HG03378 (cell line): ENCODE data around the gene PLEKHH3.

Source experiments
- ATAC-seq: cut with Tn5 transposase; IDR thresholded peaks from one replicate; pipeline ENCODE4 v1.9.1; 2021; ENCODE audit warnings: mild to moderate bottlenecking, moderate library complexity; ENCODE audit not compliant: unreplicated experiment

Gene PLEKHH3, protein sequence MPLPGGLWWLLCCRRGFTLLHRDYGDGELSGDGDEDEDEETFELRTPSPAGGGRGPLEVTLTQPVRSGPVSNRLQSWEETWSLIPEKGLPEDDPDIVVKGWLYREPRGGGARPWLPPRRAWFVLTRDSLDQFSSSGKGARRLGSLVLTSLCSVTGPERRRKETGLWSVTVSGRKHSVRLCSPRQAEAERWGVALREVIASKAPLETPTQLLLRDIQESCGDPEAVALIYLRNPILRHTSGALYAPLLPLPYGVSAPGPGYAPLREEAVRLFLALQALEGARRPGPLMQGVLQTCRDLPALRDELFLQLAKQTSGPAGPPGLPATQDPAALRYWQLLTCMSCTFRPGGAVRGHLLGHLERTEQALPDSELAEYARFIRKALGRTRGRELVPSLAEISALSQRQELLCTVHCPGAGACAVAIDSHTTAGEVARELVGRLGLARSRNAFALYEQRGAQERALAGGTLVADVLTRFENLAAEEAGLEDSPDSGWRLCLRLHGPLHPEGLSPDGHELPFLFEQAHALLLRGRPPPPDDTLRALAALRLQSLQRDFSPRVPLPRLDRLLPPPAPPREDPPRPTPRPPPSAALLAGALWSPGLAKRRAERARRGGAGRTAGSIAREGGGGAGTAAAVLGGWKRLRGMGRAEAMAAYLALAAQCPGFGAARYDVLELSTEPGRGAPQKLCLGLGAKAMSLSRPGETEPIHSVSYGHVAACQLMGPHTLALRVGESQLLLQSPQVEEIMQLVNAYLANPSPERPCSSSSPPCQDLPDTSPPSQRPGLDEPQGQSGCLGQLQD

DNA sequence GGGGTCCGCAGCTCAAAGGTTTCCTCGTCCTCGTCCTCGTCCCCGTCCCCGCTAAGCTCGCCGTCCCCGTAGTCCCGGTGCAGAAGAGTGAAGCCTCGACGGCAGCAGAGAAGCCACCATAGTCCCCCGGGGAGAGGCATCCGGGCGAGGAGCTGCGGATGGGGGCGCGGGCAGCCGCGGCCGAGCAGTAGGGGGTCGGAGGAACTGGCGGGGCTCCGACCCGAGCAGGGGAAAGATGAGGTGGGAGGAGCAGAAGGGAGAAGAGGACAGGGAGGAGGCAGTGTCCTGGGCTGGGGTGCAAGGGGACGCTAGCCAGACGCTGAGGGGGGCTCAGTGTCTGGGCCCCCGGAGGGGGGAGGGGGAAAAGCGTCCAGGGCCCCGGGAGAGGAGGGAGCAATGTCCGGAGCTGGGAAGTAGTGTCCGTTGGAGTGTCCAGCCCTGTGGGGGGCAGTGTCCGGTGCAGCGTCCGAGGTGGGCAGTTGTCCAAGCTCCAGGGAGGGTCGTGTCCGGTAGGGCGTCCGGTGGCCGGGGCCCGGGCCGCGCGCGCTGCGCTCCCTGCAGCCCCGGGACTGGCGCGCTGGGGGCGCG, at the start of gene PLEKHH3:
PLEKHH3 (minus strand) TSS at position 571 of the 588 bp plus-strand sequence; CDS start at position 140, 431 bp downstream.
- ATAC-seq = no peak

DNA sequence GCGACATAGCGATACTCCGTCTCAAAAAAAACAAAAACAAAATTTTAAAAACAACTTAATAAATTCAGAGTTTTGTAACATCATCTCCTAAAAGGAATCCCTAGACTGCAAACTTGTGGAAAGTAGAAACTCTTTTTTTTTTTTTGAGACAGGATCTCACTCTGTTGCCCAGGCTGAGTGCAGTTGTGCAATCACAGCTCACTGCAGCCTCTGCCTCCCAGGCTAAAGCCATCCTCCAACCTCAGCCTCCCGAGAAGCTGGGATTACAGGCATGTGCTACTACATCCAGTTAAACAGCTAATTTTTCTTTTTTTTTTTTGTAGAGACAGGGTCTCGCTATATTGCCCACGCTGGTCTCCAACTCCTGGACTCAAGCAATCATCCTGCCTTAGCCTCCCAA, 48.3 kb upstream of the PLEKHH3 start:
- ATAC-seq = no peak

DNA sequence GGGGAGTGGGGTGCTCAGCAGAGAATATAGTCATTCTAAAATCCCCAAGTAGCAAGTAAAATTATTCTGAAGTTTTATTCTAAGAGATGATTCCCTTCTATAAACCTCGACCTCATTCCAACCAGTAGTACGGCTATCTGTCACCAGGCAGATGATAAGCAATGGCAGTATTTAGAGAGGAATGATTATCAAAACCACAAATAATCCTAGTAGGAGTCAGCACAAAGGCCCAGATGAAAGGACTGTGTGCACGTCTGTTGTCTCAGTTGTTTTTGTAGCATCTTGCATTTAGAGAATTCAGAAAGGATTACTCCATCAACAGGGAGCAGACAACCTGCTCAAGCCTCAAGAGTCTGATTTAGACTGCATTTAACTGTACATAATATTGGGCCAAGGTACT, 46.8 kb upstream of the PLEKHH3 start:
- ATAC-seq = no peak

DNA sequence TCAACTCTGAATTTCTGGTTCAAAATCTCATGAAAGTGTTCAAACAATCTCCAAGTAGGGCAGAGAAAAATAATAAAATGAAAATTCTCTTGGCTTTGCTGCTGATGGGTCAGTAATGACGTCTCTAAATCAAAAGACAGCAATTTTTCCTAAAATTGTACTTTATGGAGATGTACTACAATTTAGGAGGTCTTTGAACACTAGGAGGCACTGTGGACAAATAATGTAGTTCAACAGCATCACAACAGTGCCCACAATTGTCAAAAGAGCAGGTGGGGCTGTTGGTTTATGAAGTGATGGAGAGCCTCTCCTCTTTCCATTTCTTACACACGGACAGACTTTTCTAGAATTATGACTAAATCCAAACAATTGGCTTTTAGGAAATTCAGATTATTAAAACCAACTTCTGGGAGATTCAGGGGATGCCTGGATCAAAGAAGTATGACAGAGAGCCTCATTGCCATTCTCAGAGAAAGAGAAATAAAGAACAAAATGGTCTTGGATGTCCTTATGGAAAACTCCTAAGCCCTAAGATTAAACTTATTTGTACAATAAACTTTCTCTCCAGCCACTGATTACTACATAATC, 44.3 kb upstream of the PLEKHH3 start:
- no peak for ATAC-seq

DNA sequence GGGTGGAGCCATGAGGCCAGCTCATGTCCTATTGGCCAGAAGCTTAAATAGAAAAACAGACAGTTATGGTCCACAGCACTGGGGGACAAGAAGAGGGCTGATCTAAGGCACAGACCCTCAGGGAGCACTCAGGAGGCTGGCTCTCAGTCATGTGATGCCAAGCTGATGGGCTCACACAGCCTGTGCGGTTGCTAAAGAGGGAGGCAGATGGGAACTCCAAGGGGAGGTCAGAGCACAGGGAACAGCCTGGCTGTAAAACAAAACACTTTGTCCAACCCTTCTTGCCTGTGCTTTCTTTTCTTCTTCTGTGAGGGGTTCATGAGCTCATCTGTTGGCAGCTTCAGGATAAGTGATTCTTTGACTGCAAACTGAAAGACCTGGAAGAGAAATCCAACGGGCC, 32.8 kb upstream of the PLEKHH3 start:
- no peak for ATAC-seq

DNA sequence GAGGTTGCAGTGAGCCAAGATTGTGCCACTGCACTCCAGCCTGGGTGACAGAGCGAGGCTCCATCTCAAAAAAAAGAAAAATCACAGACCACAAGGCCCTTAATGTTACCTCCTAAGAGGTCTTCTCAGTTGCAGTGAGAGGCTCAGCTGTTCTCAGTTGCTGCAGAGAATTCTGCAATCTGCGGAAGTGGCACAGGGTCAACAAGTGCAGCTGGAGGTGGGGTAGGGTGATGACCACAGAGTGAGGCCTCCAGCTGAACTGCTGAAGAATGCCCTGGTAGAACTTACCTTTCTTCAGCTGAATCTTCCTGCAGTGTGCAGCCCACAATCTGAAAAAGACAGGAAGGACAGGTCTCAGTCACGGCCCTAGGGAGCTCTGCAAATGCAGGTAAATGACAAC, 31.8 kb upstream of the PLEKHH3 start:
- no peak for ATAC-seq

DNA sequence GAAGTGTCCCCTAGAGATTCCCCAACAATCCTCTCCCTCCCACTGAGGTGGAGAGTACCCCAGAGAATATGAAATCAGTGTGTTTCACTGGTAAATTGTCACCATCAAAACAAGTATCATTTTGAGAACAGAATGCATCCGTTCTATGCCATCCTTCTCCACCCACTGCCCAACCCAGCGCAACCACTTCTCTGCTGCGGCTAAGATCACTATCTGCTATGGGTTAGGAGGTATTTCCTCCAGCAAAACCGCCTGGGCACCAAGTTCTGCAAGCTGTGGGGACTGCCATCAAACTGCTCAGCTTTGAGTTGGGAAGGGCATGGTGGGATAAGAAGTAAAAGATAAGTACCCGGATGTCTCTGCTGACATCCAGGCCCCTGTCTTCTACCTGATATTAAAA, 29.9 kb upstream of the PLEKHH3 start:
- ATAC-seq = no peak

DNA sequence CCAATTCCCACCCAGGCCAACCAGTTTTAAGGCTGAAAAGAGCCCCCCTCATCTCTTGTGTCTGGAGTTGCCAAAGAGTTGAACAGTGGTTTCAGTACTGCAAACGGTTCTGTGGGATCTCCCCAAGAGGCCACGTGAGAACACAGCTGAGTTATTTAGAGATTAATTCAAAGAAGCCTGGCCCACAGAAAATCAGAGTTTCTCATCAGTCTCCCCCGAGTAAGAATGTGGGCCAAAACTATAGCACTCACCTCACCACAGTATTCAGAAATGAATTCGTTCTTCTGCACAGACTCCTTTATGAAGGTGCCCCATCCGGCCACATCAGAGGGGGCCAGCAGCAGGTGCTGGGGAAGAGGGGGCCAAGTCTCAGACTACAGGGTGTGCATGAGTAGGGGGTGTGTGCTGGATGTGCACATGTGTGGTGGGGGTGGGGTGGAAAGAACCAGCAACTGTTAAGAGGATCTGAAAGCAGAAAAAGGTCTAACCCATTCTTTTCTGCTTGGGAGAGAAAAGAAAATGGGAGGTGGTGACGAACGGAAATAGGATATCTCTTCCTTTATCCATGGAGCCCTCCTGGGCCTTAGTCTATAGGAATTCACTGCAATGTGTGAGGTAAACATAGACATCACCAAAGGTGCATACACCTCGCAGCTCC, 28.2 kb upstream of the PLEKHH3 start:
- ATAC-seq = peak; percentile 73

DNA sequence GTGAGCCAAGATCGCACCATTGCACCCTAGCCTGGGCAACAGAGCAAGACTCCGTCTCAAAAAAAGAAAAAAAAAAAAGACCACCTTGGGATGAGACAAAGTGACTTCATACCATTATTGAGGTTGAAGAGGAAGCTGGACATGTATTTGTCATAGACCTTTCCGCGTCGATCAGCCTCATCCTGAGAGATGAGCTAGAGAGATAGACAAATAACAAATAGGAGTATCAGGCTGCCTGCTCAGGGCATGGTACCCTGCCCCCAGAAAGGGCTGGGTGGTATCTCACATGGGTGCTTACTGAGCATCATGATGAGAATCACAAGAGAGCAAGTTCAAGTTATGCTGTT, 27.7 kb upstream of the PLEKHH3 start:
- ATAC-seq = peak; percentile 25

DNA sequence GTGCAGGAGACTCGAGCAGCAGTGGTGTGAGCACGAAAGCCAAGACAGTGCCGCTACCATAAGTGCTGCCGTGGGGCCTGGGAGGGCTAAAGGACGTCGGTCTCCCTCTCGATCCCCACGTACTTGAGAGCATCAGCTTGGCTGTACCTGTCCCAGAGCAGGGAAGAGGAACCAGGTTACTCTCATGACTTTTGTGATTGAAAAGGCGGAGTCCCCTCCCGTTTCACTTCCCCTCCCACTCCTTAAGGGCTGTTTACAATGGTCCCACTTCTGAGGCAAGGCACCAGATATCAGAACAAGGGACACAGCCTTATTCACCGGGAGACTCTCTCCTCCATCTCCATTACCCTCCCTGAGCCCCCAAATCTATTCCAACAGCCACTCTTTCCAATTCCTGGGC, 25.7 kb upstream of the PLEKHH3 start:
- ATAC-seq = no peak

DNA sequence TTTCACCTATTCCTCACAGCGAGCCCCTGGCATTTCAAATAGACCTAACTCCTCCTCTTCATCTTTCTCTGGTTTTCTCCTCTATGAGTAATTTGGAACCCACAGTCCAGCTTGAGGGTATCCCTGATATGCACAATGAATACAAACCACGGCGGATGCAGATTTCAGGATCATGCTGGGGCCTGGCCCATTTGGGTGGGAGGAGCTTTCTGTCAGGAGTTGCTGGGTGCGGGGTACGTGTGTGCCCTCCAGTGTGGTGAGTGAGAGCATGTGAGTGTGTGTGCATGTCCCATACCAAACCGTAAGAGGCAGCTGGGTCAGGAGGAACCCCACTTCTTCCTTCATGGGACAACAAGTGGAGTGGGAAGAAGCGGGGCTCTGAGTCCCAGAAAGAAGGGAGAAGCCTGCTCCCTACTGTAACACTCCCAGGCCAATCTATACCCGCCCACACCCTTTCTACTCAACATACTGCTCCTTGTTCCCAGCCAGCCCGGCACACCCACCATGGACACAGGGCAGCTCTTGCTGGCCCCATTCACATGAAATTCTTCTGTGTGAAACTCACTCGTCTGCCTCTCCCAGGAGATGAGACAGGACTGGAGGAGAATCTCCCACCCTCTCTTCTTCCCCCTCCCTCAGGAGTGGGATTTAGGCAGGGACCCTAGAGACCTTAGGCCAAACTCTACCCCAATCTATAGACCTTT, 23.9 kb upstream of the PLEKHH3 start:
- ATAC-seq = no peak

DNA sequence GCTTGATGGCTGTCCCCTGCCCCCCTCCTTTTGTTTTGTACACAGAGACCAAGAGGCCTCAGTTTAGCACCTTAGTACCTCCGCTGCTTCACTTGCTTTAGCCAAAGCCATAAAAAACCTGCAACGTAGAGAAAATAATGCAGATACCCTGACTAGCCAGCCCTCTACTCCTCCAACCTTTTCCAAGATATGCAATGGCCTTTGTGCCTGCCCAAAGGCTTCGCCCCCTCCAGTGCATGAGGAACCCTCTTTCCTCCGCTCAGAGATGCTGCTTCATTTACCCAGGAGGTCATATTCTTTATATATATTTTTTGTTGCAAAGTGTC, 22.6 kb upstream of the PLEKHH3 start:
- ATAC-seq = no peak

DNA sequence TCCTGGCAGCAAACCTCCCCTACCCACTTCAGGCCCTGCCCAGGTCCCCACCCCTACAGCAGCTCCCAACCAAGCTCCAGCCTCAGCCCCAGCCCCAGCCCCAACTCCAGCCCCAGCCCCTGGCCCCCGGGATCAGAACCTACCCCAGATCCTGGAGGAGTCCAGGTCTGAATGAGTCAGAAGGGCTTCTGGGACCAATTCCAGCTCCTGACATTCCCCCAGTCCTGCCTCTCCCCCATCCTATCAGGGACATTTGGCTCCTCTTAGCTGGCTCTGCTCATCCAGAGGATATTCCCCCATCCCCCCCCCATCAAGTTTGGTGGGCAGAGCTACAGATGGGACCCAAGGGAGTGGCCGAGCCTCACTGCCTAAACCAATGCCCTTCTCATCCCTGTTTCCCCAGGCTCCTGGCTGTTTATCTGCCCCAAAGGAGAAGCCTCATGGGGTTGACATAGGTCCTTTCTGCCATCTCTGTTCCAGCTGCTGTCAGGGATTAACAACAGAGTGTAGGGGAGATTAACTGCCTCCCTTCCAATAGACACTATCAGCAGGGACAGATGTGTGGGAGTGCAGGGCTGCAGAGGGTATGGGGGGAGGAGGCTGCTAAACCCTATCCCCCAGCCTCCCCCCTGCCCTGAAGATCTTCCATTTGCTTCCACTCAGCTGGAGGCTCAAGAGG, 22.1 kb upstream of the PLEKHH3 start:
- no peak for ATAC-seq

DNA sequence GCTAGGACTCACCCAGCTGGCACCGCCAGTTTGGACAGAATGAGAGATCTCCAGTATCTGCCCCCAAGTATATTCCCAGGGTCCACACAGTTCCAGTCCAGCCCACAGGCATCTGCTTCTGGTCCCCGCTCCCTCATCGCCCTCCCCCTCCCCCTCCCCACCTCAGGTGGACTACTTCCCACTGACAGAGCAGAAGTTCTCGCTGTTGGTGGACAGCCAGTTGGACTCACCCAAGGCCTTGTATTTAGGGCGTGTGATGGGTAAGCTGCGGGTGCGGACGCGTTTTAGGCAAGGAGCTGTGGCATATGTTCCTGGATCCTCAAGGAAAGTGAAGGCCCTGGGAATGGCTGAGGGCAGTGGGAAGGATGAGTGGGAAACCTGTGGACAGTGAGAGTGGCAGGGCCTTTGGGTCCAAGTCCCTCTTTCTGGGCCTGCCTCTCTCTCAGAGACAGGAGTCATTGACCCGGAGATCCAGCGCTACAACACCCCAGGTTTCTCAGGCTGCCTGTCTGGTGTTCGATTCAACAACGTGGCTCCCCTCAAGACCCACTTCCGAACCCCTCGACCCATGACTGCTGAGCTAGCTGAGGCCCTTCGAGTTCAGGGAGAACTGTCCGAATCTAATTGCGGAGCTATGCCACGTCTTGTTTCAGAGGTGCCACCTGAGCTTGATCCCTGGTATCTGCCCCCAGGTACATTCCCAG, 20.5 kb upstream of the PLEKHH3 start:
- no peak for ATAC-seq

DNA sequence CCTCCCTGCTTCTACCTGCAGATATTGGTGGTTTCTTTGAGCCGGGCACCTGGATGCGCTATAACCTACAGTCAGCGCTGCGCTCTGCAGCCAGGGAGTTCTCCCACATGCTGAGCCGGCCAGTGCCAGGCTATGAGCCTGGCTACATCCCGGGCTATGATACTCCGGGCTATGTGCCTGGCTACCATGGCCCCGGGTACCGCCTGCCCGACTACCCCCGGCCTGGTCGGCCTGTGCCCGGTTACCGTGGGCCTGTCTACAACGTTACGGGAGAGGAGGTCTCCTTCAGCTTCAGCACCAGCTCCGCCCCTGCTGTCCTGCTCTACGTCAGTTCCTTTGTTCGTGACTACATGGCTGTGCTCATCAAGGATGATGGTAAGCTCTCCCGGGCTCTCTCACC, 18.7 kb upstream of the PLEKHH3 start:
- no peak for ATAC-seq

DNA sequence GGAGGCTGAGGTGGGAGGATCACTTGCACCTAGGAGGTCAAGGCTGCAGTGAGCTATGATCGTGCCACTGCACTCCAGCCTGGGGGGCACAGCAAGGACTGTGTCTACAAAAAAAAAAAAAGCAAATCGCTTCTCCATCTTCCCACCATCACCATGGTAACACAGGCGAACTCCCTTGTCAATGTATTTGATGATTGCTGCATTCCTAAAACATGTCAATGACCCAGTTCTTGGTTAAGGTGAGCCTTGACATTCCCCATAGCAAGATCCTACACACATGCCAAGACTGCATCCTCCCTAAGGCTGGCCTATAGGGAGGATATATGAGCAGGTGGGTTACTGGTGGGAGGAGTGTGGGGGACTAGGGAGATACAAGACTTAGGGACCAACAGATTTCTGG, 17.7 kb upstream of the PLEKHH3 start:
- ATAC-seq = no peak

DNA sequence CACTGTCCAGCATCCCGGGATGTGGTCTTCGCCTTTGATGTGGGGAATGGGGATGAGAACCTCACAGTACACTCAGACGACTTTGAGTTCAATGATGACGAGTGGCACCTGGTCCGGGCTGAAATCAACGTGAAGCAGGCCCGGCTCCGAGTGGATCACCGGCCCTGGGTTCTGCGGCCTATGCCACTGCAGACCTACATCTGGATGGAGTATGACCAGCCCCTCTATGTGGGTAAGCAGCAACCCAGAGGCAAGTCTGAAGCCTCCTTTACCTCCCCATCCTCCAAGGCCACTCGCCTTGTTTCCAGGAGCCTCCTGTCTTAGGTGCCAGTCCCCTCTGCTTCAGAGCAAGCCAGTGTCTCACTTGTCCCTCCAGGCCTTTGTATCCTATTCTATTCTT, 15.7 kb upstream of the PLEKHH3 start:
- ATAC-seq = no peak

DNA sequence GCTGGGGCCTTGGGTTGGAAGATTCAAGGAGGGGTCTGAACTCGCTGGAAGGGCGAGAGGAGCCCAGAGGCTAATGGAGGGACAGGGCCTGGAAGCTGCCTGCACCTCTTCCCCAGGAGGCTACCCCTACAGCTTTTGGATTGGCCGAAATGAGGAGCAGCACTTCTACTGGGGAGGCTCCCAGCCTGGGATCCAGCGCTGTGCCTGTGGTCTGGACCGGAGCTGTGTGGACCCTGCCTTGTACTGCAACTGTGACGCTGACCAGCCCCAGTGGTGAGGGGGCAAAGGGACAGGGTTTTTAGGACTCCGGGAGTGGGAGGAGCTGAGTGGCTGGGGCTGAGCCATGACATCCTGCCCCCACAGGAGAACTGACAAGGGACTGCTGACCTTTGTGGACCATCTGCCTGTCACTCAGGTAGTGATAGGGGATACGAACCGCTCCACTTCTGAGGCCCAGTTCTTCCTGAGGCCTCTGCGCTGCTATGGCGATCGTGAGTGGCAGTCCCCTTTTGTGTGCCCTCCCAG, 14.3 kb upstream of the PLEKHH3 start:
- ATAC-seq = no peak

DNA sequence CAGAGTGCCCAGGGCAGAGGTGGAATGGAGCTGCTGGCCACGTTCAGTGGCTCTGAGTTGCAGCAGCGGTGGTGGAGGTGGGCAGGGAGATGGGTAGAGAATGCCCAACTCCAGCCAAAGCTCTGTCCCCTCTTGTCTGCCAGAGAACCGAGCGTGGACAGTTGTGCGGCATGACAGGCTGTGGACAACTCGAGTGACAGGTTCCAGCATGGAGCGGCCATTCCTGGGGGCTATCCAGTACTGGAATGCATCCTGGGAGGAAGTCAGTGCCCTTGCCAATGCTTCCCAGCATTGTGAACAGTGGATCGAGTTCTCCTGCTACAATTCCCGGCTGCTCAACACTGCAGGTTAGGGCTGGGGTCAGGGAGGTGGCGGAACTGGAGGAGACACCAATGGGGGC, 13.8 kb upstream of the PLEKHH3 start:
- ATAC-seq = no peak
